Measurements from ENCODE around the gene HOXD1. TPM values are rescaled to one million over a fixed set of nuclear protein-coding genes. Genes with fewer than 3 reads are reported as not detected.
A peak's percentile ranks its signal among the peaks of the same experiment; 100 is the strongest.

The HOXD1 gene
- total RNA-seq, 1 donor, result not detected

GRCh38 chr2:176140513-176141317 lies 47.8 kb upstream of the HOXD1 start:
- H4K20me1 ChIP-seq (ENCODE audit: insufficient read depth, low read length), result peaks cover 6% of the 10 kb centered on the region
- no peaks in the 10 kb centered on the region for H3K27me3 ChIP-seq (ENCODE audit: insufficient read depth, low read length)
- H3K27ac ChIP-seq (ENCODE audit: low read depth, low read length), result peak overlapping the region; percentile 60
- peaks cover 16% of the 10 kb centered on the region for H3K4me1 ChIP-seq (ENCODE audit: insufficient read depth, low read length)
- no peaks in the 10 kb centered on the region for H3K36me3 ChIP-seq (ENCODE audit: insufficient read depth, low read length)
- peak overlapping the region; percentile 79 for H3K4me3 ChIP-seq (ENCODE audit: insufficient read depth, low read length)
- TF ChIP-seq, protein P1, sequence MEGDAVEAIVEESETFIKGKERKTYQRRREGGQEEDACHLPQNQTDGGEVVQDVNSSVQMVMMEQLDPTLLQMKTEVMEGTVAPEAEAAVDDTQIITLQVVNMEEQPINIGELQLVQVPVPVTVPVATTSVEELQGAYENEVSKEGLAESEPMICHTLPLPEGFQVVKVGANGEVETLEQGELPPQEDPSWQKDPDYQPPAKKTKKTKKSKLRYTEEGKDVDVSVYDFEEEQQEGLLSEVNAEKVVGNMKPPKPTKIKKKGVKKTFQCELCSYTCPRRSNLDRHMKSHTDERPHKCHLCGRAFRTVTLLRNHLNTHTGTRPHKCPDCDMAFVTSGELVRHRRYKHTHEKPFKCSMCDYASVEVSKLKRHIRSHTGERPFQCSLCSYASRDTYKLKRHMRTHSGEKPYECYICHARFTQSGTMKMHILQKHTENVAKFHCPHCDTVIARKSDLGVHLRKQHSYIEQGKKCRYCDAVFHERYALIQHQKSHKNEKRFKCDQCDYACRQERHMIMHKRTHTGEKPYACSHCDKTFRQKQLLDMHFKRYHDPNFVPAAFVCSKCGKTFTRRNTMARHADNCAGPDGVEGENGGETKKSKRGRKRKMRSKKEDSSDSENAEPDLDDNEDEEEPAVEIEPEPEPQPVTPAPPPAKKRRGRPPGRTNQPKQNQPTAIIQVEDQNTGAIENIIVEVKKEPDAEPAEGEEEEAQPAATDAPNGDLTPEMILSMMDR (IDR thresholded peaks at IDR 0.05; ENCODE audit: extremely low read depth, low read depth, low read length), result peak; percentile 76
- no peaks in the 10 kb centered on the region for H3K9me3 ChIP-seq (ENCODE audit: low read depth, low read length)
- H2AFZ ChIP-seq (ENCODE audit: low read length), result peak overlapping the region; percentile 87
- peak; percentile 100 for DNase-seq (ENCODE audit: insufficient read length, low spot score, missing footprints)
- peak overlapping the region; percentile 79 for H3K4me2 ChIP-seq (ENCODE audit: insufficient read depth, low read length)
- peaks cover 57% of the 10 kb centered on the region for H3K79me2 ChIP-seq (ENCODE audit: insufficient read depth, low read length)

- H3K4me3 ChIP-seq (ENCODE audit: insufficient read depth, low read length), result no peak overlapping the region
- H3K9me3 ChIP-seq (ENCODE audit: low read depth, low read length), result no peaks in the 10 kb centered on the region
- H2AFZ ChIP-seq (ENCODE audit: low read length), result no peak overlapping the region
- peaks cover 45% of the 10 kb centered on the region for H3K79me2 ChIP-seq (ENCODE audit: insufficient read depth, low read length)
- H4K20me1 ChIP-seq (ENCODE audit: insufficient read depth, low read length), result peaks cover 6% of the 10 kb centered on the region
- TF ChIP-seq, protein P1 (IDR thresholded peaks at IDR 0.05; ENCODE audit: extremely low read depth, low read depth, low read length), result no peak
- no peak overlapping the region for H3K4me2 ChIP-seq (ENCODE audit: insufficient read depth, low read length)
- H3K27me3 ChIP-seq (ENCODE audit: insufficient read depth, low read length), result no peaks in the 10 kb centered on the region
- H3K36me3 ChIP-seq (ENCODE audit: insufficient read depth, low read length), result no peaks in the 10 kb centered on the region
- H3K27ac ChIP-seq (ENCODE audit: low read depth, low read length), result no peak overlapping the region
- peaks cover 11% of the 10 kb centered on the region for H3K4me1 ChIP-seq (ENCODE audit: insufficient read depth, low read length)
- DNase-seq (ENCODE audit: insufficient read length, low spot score, missing footprints), result no peak
These were observed 46.2 kb upstream of the HOXD1 start for GRCh38 chr2:176142281-176142680.

DNA sequence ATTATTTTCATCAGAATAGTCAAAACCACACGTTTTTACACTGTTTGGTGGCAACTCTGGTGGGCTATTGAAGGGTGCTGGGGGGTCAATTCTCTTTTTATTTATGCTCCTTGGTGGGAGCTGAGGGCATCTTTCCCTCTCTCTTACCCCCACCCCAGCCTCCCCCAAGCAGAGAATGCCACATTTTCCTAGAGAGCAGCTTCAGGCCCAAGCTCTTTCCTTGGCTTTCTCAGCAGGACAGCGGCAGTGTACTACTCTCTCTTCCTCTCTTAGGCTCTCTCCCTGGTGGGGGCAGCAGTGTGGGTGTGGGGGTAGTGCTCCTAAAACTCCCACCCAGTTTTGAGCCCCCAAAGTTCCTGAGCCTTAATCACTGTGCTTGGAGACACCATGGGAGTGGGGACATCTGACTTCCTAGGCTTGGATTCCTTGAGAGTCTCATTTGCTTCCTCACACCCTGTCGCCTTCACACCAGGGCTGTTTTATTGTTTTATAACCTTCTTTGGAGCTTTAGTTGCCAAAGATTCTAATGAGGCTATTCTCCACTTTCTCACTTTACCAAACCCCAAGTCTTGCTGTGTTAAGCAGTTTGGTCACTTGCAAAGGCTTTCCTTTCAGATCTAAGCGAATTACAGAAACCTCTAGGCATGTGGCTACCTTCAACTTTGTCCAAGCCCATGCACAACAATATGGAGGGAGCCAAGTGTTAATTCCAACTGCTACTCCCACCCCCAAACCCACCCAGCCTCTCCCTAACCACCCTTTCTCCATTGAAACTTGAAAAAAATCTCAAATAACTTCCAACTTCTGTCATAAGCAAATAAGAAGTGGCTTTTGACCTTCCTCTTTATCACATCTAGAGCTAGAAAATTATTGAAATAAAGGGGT lies 43.1 kb upstream of the HOXD1 start:
- Histone ChIP-seq H3K27ac (ENCODE audit: low read depth, low read length) (no peak overlapping the region), H3K79me2 (ENCODE audit: insufficient read depth, low read length) (peaks cover 21% of the 10 kb centered on the region), H3K4me3 (ENCODE audit: insufficient read depth, low read length) (no peak overlapping the region), H3K27me3 (ENCODE audit: insufficient read depth, low read length) (no peaks in the 10 kb centered on the region), H3K4me1 (ENCODE audit: insufficient read depth, low read length) (no peaks in the 10 kb centered on the region), H2AFZ (ENCODE audit: low read length) (no peak overlapping the region), H3K36me3 (ENCODE audit: insufficient read depth, low read length) (no peaks in the 10 kb centered on the region), H3K4me2 (ENCODE audit: insufficient read depth, low read length) (no peak overlapping the region), H4K20me1 (ENCODE audit: insufficient read depth, low read length) (peaks cover 10% of the 10 kb centered on the region), H3K9me3 (ENCODE audit: low read depth, low read length) (no peaks in the 10 kb centered on the region)
- TF ChIP-seq, protein P1 (IDR thresholded peaks at IDR 0.05; ENCODE audit: extremely low read depth, low read depth, low read length), result no peak
- DNase-seq (ENCODE audit: insufficient read length, low spot score, missing footprints), result no peak

DNA sequence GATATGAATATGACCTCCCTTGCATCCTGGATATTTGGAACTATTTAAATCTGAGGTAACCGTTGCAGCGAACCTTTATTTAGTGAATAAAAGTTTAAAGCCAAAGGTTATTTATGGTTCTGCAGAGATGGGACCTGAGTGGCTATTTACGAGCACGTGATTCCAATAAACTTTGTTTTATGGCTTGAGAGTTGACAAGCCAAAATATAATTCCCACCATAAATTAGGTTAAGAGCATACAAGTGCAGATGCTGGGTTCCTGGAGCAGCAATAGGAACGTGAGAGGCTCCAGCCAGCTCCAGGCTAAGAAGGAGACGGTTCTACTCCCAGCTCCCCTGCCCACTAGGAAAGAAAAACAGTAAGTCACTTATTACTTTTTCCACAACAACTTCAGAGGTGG lies 42.4 kb upstream of the HOXD1 start:
- Histone ChIP-seq H3K4me2 (ENCODE audit: insufficient read depth, low read length) (no peak overlapping the region), H4K20me1 (ENCODE audit: insufficient read depth, low read length) (peaks cover 8% of the 10 kb centered on the region), H2AFZ (ENCODE audit: low read length) (no peak overlapping the region), H3K9me3 (ENCODE audit: low read depth, low read length) (no peaks in the 10 kb centered on the region), H3K27ac (ENCODE audit: low read depth, low read length) (no peak overlapping the region), H3K36me3 (ENCODE audit: insufficient read depth, low read length) (no peaks in the 10 kb centered on the region), H3K4me3 (ENCODE audit: insufficient read depth, low read length) (no peak overlapping the region), H3K4me1 (ENCODE audit: insufficient read depth, low read length) (no peaks in the 10 kb centered on the region), H3K79me2 (ENCODE audit: insufficient read depth, low read length) (peaks cover 19% of the 10 kb centered on the region), H3K27me3 (ENCODE audit: insufficient read depth, low read length) (no peaks in the 10 kb centered on the region)
- TF ChIP-seq, protein P1 (IDR thresholded peaks at IDR 0.05; ENCODE audit: extremely low read depth, low read depth, low read length), result no peak
- DNase-seq (ENCODE audit: insufficient read length, low spot score, missing footprints), result peak; percentile 70
